ENCODE results near the gene ZFR. TPM values are rescaled to one million over a fixed set of nuclear protein-coding genes. Genes with fewer than 3 reads are reported as not detected.

Gene ZFR
- total and polyA plus RNA-seq, 9 of the 15 experiments (the other 6 are each of a cell fraction or from before 2014, with no cell fraction given), result 35.5 to 108 (median 71.1) TPM

- TF ChIP-seq ATF3 (IDR thresholded peaks at IDR 0.05) (no peak), ATF3 (CRISPR knock-in tag; conservative IDR thresholded peaks at IDR 0.05) (no peak), FOXP1 (CRISPR knock-in tag; IDR thresholded peaks at IDR 0.05) (no peak), ZNF121 (CRISPR knock-in tag; conservative IDR thresholded peaks at IDR 0.05) (no peak), SMAD1 (IDR thresholded peaks at IDR 0.05; ENCODE audit: low read depth, low read length, partially characterized antibody) (no peak), EWSR1 (IDR thresholded peaks at IDR 0.05; ENCODE audit: borderline replicate concordance, low read depth, partially characterized antibody) (no peak), ZNF707 (CRISPR knock-in tag; conservative IDR thresholded peaks at IDR 0.05) (no peak)
Measured at GRCh38 chr5:32332966-32333365, 111.6 kb downstream of the ZFR start (continued).

GRCh38 chr5:32332361-32332760 is 112.2 kb downstream of the ZFR start:
- FAIRE-seq, result no peak
- H2AFZ ChIP-seq (ENCODE audit: low read depth, low read length), result no peak overlapping the region
- H3K9me1 ChIP-seq (ENCODE audit: control insufficient read depth, insufficient read depth, low read length), result no peaks in the 10 kb centered on the region
- H3K9ac ChIP-seq (ENCODE audit: insufficient read depth in 1 of 2, low read depth in 2 of 2, low read length in 2 of 2), result no peak overlapping the region
- H3K4me1 ChIP-seq (replicated peaks in 1 of 2; ENCODE audit: control insufficient read depth in 2 of 2, insufficient read depth in 2 of 2, low read length in 2 of 2), result peaks cover 0 to 3% of the 10 kb centered on the region in 2 experiments; a peak in 1 of 5 replicates
- no peak overlapping the region for H3K4me3 ChIP-seq
- no peak overlapping the region for H3K27ac ChIP-seq (ENCODE audit: extremely low read depth, low read depth, low read length)
- intact Hi-C loops (cut with micrococcal nuclease) (loop anchor here (10.0 kb wide), 1 partner anchor 282 kb away; no protein-coding TSS in a partner anchor), in situ Hi-C loops (cut with MboI) (no loop called here)
- DNase-seq (ENCODE audit: extremely low read depth in 1 of 4, low spot score in 3 of 4), result no peak
- H3K4me2 ChIP-seq (ENCODE audit: insufficient read depth, low read length), result no peak overlapping the region
- H3K9me3 ChIP-seq (replicated peaks; ENCODE audit: control insufficient read depth, insufficient read depth, low read depth, low read length), result no peaks in the 10 kb centered on the region
- no peak for ATAC-seq
- WGBS (ENCODE audit: insufficient coverage, low coverage, missing lambda C conversion rate), result 13% methylated on average over 1 of the region's 1 CpG
- TF ChIP-seq HMGN3 (IDR thresholded peaks at IDR 0.05; ENCODE audit: borderline replicate concordance, extremely low read depth, insufficient read length, low read depth, low read length) (no peak), DACH1 (IDR thresholded peaks at IDR 0.05; ENCODE audit: partially characterized antibody) (peak; percentile 91)
- H3K36me3 ChIP-seq (ENCODE audit: control insufficient read depth, insufficient read depth, low read length), result no peaks in the 10 kb centered on the region
- POLR2A ChIA-PET, result no interaction called here
- no peaks in the 10 kb centered on the region for H3K27me3 ChIP-seq (ENCODE audit: control insufficient read depth in 2 of 2, insufficient read depth in 2 of 2, low read length in 2 of 2)
- CTCF ChIA-PET (ENCODE audit: low intra/inter-chr PET ratio), result no interaction called here
- BruUV-seq (replicated peaks), result no TSS peak
- no peaks in the 10 kb centered on the region for H3K79me2 ChIP-seq (ENCODE audit: control insufficient read depth, insufficient read depth, low read length)
- H4K20me1 ChIP-seq (replicated peaks; ENCODE audit: control insufficient read depth, insufficient read depth, low read length), result no peaks in the 10 kb centered on the region
